ENCODE data around the gene ZNF787.
A peak's percentile ranks its signal among the peaks of the same experiment; 100 is the strongest.

Gene ZNF787

DNA sequence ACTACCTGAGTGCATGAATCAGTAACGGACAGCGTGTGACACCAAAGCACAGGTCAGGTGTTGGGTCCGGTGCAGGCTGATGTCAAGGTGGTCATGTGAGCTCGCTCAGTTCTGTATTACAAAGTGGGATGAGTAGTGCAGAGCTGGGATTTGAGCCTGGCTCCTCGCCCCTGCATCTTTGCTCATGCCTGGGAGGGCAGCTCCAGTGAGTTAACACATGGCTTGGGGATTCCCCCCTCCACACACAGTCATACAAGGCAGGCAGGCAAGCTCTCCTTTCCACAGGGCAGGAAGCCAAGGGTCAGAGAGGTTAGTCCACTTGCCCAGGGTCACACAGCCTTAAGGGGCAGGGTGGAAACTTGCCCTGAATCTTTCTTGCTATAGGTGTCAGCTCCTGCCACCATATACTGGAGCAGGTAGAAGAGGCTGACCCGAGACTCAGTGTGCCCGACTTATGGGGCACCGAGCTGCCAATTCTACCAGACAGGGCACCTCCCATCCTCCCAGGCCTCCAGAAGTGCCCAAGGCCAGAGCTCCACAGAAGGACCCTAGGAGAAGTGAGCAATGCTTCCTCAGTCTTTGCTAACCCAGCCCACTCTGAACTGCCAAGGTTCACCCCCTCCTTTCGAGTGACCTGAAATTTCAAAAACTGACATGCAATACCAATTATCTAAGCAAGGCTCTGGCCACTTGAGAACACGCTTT lies 35.4 kb downstream of the ZNF787 start:
- no peak for DNase-seq (ENCODE audit: low read depth)

DNA sequence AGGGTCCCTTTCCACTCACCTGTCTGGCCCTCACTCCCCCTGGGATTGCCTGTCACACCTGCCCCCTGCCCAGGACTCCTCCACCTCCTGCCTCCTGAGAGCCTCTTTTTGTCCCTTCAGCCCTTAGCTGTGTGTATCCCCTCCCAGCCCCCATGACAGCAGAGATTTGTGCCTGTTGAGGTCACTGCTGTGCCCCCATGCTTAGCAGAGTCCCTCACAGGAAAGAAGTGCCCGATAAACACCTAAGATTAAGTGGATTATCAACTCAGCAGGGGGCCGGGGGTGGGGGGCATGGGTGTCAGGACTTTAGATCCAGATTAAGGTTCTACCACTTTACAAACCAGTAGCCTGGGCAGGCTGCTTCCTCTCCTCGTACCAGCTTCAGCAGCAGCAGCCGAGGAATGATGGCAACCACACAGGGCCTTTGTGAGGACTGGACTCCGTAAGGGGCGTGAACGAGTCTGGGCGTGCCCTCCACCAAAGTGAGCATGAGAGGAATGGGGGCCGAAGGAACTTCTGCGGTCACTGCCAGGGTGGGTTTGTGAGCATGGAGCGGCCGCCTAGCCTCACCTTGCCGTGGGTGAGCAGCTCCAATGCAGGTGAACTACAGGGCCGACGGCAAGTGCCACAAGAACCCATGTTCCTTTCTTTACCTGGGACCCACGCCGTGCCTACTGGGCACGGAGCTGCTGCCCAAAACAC lies 36.1 kb downstream of the ZNF787 start:
- no peak for DNase-seq (ENCODE audit: low read depth)

DNA sequence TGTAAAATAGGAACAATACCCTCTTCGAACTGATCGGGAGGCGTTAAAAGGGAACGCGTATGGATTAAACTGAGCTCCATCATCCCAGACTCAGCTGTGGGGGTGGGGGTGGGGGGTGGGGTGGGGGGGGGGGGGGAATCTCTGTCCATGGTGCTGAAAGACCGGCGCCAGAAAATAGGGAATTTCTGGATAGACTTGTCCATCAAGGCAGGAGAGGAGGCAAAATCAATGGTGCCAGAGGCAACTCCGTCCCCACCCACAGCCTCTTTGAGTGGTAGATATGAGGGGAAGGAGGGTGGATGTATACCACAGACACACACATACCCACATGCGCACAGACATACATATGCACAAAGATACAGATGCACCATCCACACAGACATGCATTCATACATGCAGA lies 37.4 kb downstream of the ZNF787 start:
- no peak for DNase-seq (ENCODE audit: low read depth)

DNA sequence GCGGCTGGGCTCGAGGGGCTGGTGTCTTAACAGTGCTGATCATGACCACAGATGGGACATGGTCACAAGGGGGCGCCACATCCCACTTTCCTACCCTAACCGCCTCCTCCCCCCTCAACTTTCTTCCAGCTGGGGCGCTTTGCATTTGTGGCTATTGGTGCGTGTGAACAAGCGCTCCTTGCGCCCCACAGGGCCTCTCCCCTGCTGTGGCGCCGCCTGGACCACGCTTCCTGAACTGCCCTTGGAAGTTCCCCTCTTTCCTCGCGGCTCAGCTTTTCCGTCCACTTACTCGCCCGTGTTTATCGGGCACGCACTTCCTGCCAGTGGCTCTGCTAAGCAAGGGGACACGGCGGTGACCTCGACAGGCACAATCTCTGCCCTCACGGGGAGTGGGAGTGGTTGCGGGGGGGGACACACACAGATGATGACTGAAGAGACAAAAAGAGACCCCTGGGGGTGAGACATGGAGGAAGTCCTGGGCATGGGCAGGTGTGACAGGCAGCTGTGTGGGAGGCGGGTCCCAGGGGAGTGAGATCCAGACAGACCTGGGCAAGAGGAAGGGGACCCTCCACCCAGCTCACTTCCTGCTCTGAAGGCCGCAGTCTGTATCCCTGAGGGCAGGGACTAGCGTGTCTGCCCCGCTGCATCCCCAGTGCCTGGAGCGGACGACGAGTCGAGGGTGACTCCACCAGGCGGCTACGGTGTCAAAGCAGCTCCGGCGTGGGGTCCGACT lies 40.3 kb downstream of the ZNF787 start:
- DNase-seq (ENCODE audit: low read depth), result peak; percentile 30

DNA sequence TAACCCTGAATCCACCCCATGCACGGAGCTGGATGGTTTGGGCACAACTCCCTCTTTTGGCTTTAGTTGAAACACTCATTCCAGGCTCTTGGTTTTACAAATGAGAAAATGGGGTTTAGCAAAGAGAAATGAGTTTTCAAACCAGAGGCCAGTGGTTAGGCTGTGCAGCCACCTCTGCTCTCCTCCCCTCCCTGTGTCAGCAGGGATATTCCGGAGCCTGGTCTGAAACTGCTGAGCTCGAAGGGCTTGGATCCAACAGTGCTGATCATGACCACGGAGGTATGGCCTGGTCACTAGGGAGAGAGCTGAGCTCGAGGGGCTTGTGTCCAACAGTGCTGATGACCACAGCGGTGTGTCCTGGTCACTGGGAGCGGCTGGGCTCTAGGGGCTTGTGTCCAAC lies 41.5 kb downstream of the ZNF787 start:
- no peak for DNase-seq (ENCODE audit: low read depth)

DNA sequence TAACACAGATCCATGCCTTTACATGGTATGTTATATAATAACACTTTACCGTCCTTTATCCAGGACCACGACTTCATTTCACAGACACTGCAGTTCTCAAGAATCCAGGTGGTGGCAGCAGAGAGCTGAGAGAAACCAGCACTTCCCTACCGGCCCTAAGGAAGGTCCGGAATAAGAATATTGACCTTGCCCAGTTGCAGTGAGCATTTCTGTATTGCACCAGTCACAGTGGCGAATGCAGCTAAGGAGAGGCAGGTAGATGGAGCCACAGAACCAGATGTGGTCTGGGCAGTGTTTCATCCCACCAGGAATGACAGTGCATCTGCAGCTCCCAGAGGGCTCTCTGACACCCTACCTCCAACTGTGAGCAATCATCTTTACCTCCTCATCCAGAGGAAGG lies 44.6 kb downstream of the ZNF787 start:
- peak; percentile 10 for DNase-seq (ENCODE audit: low read depth)

DNA sequence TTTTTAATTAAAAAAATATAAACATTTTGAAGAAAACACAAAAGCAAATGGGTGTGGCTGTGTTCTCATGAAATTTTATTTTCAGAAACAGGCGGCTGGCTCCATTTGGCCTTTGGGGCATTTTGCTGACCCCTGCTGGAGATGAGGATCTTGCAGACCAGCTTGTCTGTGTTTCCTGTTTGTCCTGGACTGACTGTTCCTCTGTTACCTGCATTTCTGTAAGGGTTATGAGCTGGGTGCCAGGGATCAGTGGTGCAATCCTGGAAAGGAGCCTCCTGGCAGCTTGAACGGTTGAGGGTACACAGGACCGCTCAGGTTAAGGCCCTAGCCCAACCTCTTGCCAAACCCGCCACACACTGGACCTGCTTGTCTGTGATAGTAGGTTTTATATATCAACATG lies 49.9 kb downstream of the ZNF787 start:
- no peak for DNase-seq (ENCODE audit: low read depth)

DNA sequence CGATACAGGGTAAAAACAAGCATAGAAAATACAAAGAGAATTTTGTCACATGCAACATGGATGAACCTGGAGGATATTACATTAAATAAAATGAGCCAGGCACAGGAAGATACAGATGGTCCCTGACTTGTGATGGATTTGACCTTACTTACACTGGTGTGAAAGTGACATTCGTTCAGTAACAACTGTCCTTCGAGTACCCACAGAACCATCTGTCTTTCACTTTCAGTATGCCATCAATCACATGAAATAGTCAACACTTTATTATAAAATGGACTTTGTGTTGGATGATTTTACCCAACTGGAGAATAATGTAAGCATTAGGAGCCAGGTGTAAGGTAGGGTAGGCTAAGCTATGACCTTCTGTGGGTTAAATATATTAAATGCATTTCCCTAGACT lies 51.5 kb downstream of the ZNF787 start:
- no peak for DNase-seq (ENCODE audit: low read depth)

DNA sequence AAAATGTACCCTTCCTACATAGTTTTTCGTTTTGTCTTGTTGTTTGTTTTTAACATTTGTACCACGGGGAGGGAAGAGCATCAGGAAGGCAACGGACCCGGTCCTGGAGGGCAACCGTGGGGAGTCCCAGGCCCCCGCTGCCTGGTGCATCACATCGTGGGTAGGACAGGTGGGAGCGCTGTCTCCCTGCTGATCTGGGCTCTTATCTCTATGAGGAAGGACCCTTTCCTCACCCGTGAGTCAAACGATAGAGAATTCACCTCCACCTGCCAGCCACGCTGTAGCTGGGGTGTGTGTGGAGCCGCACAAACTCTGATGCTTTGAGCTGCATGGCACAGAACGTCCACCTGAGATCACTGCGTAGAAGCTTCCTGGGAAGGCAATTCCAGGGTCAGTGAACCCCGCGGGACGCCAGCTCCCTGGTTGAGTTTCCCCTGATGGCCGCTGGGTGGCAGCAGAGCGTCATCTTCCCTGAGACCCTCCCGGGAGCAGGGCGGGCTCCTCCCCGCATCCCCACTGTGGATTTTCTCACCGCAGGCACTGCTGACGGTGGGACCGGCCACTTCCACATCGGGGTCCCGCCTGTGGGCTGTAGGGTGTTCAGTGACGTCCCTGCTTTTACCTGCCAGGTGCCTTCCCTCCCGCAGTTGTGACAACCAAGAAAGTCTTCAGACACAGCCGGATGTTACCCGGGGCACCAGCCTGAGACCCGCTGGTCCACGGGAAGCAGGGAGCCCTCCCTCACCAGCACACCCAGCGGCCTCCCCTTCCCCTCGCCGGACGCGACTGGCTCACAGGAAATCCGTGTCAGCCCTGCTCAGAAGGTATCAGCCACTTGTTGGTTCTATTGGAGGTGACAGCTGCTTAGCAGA lies 54.7 kb downstream of the ZNF787 start:
- DNase-seq (ENCODE audit: low read depth), result peak; percentile 48

DNA sequence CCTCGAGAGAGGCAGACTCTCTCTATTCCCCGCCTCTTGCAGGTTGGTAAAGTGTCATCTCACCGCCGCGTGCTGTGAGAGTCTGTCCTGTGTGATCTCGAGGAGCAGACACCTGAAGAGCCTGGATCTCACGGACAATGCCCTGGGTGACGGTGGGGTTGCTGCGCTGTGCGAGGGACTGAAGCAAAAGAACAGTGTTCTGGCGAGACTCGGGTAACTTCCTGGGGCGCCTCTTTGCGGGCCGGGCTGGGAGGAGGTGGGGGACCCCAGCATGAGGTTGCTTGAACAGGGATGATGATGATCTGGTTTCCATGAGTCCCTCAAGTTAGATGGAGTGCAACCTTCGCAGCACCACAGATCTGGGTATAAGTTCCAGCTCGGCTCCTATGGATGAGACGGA lies 67.5 kb downstream of the ZNF787 start:
- DNase-seq (ENCODE audit: low read depth), result no peak

Data from stimulated activated CD8-positive, alpha-beta memory T cell treated with anti-CD3 and anti-CD28 coated beads, Interleukin-12 subunit alpha, Interleukin-12 subunit beta, amount 100 ng/mL, for 1 hour (primary cell).